ENCODE measurements around the gene RNF225.

The RNF225 gene

GRCh38 chr19:58380037-58380661, 15.3 kb upstream of the RNF225 start:
- Histone ChIP-seq H3K9ac (ENCODE audit: low read length) (peak overlapping the region; percentile 93), H3F3A (ENCODE audit: insufficient read depth, low read length) (no peaks in the 10 kb centered on the region), H2AFZ (ENCODE audit: low read length) (no peak overlapping the region), H3K4me2 (ENCODE audit: low read length) (peak overlapping the region; percentile 91), H3K36me3 (ENCODE audit: insufficient read depth, low read length) (no peaks in the 10 kb centered on the region), H3K27ac (ENCODE audit: low read depth, low read length, poor library complexity, severe bottlenecking) (peak overlapping the region; percentile 57), H3K9me2 (ENCODE audit: low read depth, low read length) (no peaks in the 10 kb centered on the region), H3K4me3 (ENCODE audit: low read depth, low read length, poor library complexity, severe bottlenecking) (peak overlapping the region; percentile 74), H4K20me1 (ENCODE audit: insufficient read depth, low read length) (no peaks in the 10 kb centered on the region), H3K27me3 (ENCODE audit: insufficient read depth, low read length) (no peaks in the 10 kb centered on the region), H3K79me2 (ENCODE audit: insufficient read depth, low read length) (no peaks in the 10 kb centered on the region), H3K9me3 (ENCODE audit: low read length) (no peaks in the 10 kb centered on the region), H3K4me1 (ENCODE audit: insufficient read depth, low read length, severe bottlenecking) (peaks cover 34% of the 10 kb centered on the region)
- no peak for TF ChIP-seq EZH2 (IDR thresholded peaks at IDR 0.05; ENCODE audit: borderline replicate concordance, low read length)
- TF ChIP-seq, protein P1, sequence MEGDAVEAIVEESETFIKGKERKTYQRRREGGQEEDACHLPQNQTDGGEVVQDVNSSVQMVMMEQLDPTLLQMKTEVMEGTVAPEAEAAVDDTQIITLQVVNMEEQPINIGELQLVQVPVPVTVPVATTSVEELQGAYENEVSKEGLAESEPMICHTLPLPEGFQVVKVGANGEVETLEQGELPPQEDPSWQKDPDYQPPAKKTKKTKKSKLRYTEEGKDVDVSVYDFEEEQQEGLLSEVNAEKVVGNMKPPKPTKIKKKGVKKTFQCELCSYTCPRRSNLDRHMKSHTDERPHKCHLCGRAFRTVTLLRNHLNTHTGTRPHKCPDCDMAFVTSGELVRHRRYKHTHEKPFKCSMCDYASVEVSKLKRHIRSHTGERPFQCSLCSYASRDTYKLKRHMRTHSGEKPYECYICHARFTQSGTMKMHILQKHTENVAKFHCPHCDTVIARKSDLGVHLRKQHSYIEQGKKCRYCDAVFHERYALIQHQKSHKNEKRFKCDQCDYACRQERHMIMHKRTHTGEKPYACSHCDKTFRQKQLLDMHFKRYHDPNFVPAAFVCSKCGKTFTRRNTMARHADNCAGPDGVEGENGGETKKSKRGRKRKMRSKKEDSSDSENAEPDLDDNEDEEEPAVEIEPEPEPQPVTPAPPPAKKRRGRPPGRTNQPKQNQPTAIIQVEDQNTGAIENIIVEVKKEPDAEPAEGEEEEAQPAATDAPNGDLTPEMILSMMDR (IDR thresholded peaks at IDR 0.05; ENCODE audit: low read length), result no peak

DNA sequence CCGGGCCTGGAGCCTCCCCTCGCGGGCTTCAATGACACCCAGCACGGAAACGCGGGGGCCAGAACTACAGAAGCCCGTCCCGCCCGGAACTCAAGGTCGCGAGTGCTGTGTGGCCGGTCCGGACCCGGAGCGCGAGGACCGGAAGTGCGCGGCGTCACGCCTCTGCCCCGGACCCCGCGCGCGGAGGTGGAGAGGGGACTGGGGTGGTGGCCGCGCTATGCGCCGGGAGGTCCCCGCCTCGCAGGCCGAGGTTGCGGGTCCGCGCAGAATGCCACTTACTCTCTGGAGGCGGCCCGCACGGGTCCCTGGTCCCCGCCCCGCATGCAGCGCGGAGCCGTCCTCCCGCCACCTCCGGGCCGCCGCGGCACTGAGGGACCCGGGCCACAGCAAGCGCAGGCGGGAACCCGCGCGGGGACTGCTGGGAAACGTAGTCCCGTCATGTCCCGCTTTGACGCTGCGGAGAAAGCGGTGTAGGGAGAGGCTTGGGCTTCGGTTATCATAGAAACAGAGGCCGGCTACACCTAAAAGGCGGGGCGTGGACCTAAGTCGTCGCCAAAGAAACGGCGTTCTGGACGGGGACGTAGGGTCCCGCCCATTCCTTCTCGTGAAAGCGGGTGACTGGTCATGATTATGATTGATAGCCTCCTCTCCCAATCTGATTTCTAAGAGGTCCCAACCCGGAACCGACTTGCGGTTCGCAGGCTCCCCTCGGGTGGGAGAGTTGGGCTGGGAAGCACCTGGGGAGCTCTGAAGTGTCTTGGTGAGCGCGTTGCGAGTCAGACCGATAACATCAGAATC, 14.6 kb upstream of the RNF225 start, which contains the start of gene ZNF837:
Gene ZNF837, minus strand, starts transcription at position 369 of the 798 bp plus-strand sequence. CDS start 11,698 bp downstream, outside the sequence.
- Histone ChIP-seq H3K4me1 (ENCODE audit: insufficient read depth, low read length, severe bottlenecking) (peaks cover 41% of the 10 kb centered on the region), H4K20me1 (ENCODE audit: insufficient read depth, low read length) (no peaks in the 10 kb centered on the region), H3K9me2 (ENCODE audit: low read depth, low read length) (no peaks in the 10 kb centered on the region), H3K27ac (ENCODE audit: low read depth, low read length, poor library complexity, severe bottlenecking) (peak within 1 kb of the TSS; percentile 63), H3K4me2 (ENCODE audit: low read length) (peak within 1 kb of the TSS; percentile 91), H2AFZ (ENCODE audit: low read length) (no peak within 1 kb of the TSS), H3K9me3 (ENCODE audit: low read length) (no peaks in the 10 kb centered on the region), H3K4me3 (ENCODE audit: low read depth, low read length, poor library complexity, severe bottlenecking) (peak within 1 kb of the TSS; percentile 74), H3K27me3 (ENCODE audit: insufficient read depth, low read length) (no peaks in the 10 kb centered on the region), H3F3A (ENCODE audit: insufficient read depth, low read length) (no peaks in the 10 kb centered on the region), H3K79me2 (ENCODE audit: insufficient read depth, low read length) (no peaks in the 10 kb centered on the region), H3K36me3 (ENCODE audit: insufficient read depth, low read length) (no peaks in the 10 kb centered on the region), H3K9ac (ENCODE audit: low read length) (peak within 1 kb of the TSS; percentile 93)
- no peak for TF ChIP-seq EZH2 (IDR thresholded peaks at IDR 0.05; ENCODE audit: borderline replicate concordance, low read length)
- TF ChIP-seq, protein P1 (IDR thresholded peaks at IDR 0.05; ENCODE audit: low read length), result no peak

DNA sequence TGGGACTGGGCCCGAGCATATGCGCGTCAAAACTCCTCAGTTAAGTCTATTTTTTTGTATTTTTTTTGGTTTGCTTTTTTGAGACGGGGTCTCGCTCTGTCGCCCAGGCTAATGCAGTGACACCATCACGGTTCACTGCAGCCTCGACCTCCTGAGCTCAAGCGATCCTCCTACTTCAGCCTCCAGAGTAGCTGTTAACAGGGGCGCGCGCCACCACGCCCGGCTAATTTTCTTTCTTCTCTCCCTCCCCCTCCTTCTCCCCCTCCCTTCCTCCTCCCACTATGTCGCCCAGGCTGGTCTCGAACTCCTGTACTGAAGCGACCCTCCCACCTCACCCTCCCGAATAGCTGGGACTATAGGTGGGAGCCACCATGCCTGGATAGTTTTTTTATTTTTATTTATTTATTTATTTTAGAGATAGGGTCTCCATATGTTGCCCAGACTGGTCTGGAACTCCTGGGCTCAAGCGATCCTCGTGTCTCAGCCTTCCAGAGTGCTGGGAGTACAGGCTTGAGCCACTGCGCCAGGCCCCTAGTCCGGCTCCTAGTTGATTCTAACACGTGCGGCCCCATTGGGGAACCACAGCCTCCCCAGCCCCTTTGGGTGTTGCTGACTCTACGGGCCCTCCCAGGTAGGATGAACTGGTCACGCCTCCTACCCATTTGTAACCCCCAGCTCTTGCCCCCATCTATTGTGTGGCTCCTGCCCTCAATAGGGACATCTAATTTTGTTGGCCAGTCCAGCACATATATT, 13.8 kb upstream of the RNF225 start:
- peaks cover 47% of the 10 kb centered on the region for H3K4me1 ChIP-seq (ENCODE audit: insufficient read depth, low read length, severe bottlenecking)
- H3F3A ChIP-seq (ENCODE audit: insufficient read depth, low read length), result no peaks in the 10 kb centered on the region
- no peaks in the 10 kb centered on the region for H3K36me3 ChIP-seq (ENCODE audit: insufficient read depth, low read length)
- H3K27me3 ChIP-seq (ENCODE audit: insufficient read depth, low read length), result no peaks in the 10 kb centered on the region
- TF ChIP-seq EZH2 (IDR thresholded peaks at IDR 0.05; ENCODE audit: borderline replicate concordance, low read length), result no peak
- TF ChIP-seq, protein P1 (IDR thresholded peaks at IDR 0.05; ENCODE audit: low read length), result no peak
- H3K79me2 ChIP-seq (ENCODE audit: insufficient read depth, low read length), result no peaks in the 10 kb centered on the region
- H3K27ac ChIP-seq (ENCODE audit: low read depth, low read length, poor library complexity, severe bottlenecking), result peak overlapping the region; percentile 63
- no peak overlapping the region for H2AFZ ChIP-seq (ENCODE audit: low read length)
- peak overlapping the region; percentile 67 for H3K9ac ChIP-seq (ENCODE audit: low read length)
- peak overlapping the region; percentile 74 for H3K4me3 ChIP-seq (ENCODE audit: low read depth, low read length, poor library complexity, severe bottlenecking)
- H3K4me2 ChIP-seq (ENCODE audit: low read length), result peak overlapping the region; percentile 91
- no peaks in the 10 kb centered on the region for H3K9me3 ChIP-seq (ENCODE audit: low read length)
- no peaks in the 10 kb centered on the region for H4K20me1 ChIP-seq (ENCODE audit: insufficient read depth, low read length)
- H3K9me2 ChIP-seq (ENCODE audit: low read depth, low read length), result no peaks in the 10 kb centered on the region
